HL-60 (cell line): ENCODE measurements around the gene COL23A1.

Source experiments
- DNase-seq, 2 experiments: peaks; one replicate each; pipeline ENCODE4 v3.0.0-alpha.2; 2010 to 2020; ENCODE audit warnings: low read depth in 1 of 2, low spot score in 1 of 2
- H3K27ac ChIP-seq: fragments of 250-450 bp; sonication (Bioruptor Pico); replicated peaks from 2 replicates; pipeline ENCODE4 v1.5.1; 2020; ENCODE audit warnings: mild to moderate bottlenecking, moderate library complexity
- H3K27me3 ChIP-seq: fragments of 250-450 bp; sonication (Bioruptor Pico); 2 replicates; pipeline ENCODE4 v1.5.1; 2021; ENCODE audit warnings: mild to moderate bottlenecking, moderate library complexity; ENCODE audit not compliant: insufficient read depth, poor library complexity, severe bottlenecking
- H3K4me3 ChIP-seq: replicated peaks from 2 replicates; pipeline ENCODE4 v1.5.1; 2011; ENCODE audit warnings: mild to moderate bottlenecking, control low read depth, low read length; ENCODE audit not compliant: insufficient read depth
- CTCF ChIP-seq: IDR thresholded peaks from one replicate; pipeline ENCODE4 v1.5.1; 2011; ENCODE audit warnings: low read length, control low read depth, inconsistent platforms; ENCODE audit not compliant: insufficient read depth
- GABPA ChIP-seq: IDR thresholded peaks from 2 replicates; pipeline ENCODE4 v1.6.1; 2012; ENCODE audit warnings: low read depth
- POLR2AphosphoS5 ChIP-seq: IDR thresholded peaks from 2 replicates; pipeline ENCODE4 v1.6.1; 2012; ENCODE audit warnings: low read depth
- SPI1 ChIP-seq: IDR thresholded peaks from 2 replicates; pipeline ENCODE4 v1.6.1; 2012; ENCODE audit warnings: low read depth, mild to moderate bottlenecking, borderline replicate concordance
- TF ChIP-seq, protein P1 (sequence below): IDR thresholded peaks from 2 replicates; pipeline ENCODE4 v1.6.1; 2012; ENCODE audit warnings: low read depth; ENCODE audit not compliant: insufficient replicate concordance

Gene COL23A1

GRCh38 chr5:178196986-178197385 lies 393.2 kb downstream of the COL23A1 start:
- TF ChIP-seq CTCF: no peak
- TF ChIP-seq, protein P1, sequence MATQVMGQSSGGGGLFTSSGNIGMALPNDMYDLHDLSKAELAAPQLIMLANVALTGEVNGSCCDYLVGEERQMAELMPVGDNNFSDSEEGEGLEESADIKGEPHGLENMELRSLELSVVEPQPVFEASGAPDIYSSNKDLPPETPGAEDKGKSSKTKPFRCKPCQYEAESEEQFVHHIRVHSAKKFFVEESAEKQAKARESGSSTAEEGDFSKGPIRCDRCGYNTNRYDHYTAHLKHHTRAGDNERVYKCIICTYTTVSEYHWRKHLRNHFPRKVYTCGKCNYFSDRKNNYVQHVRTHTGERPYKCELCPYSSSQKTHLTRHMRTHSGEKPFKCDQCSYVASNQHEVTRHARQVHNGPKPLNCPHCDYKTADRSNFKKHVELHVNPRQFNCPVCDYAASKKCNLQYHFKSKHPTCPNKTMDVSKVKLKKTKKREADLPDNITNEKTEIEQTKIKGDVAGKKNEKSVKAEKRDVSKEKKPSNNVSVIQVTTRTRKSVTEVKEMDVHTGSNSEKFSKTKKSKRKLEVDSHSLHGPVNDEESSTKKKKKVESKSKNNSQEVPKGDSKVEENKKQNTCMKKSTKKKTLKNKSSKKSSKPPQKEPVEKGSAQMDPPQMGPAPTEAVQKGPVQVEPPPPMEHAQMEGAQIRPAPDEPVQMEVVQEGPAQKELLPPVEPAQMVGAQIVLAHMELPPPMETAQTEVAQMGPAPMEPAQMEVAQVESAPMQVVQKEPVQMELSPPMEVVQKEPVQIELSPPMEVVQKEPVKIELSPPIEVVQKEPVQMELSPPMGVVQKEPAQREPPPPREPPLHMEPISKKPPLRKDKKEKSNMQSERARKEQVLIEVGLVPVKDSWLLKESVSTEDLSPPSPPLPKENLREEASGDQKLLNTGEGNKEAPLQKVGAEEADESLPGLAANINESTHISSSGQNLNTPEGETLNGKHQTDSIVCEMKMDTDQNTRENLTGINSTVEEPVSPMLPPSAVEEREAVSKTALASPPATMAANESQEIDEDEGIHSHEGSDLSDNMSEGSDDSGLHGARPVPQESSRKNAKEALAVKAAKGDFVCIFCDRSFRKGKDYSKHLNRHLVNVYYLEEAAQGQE: no peak
- no peak for TF ChIP-seq GABPA
- TF ChIP-seq POLR2AphosphoS5: no peak
- TF ChIP-seq SPI1: no peak
- no peak overlapping the region for H3K27ac ChIP-seq
- no peak overlapping the region for H3K4me3 ChIP-seq
- no peak for DNase-seq
- H3K27me3 ChIP-seq: no peaks in the 10 kb centered on the region

- DNase-seq: no peak
- TF ChIP-seq GABPA (no peak), CTCF (no peak), SPI1 (no peak), POLR2AphosphoS5 (no peak)
- TF ChIP-seq, protein P1: no peak
These were observed 393.8 kb downstream of the COL23A1 start for GRCh38 chr5:178196281-178196812.

GRCh38 chr5:178194026-178194425 lies 396.2 kb downstream of the COL23A1 start:
- Histone ChIP-seq H3K27me3 (no peaks in the 10 kb centered on the region), H3K27ac (peak overlapping the region; percentile 42)

More at GRCh38 chr5:178196281-178196812, 393.8 kb downstream of the COL23A1 start:
- Histone ChIP-seq H3K27ac (no peak overlapping the region), H3K27me3 (no peaks in the 10 kb centered on the region), H3K4me3 (no peak overlapping the region)

More at GRCh38 chr5:178194026-178194425, 396.2 kb downstream of the COL23A1 start:
- peak in 1 of 2 experiments; percentile 87 for DNase-seq
- TF ChIP-seq CTCF: no peak
- 0 out of 2 replicates have a peak, but pooled peaks have one; percentile 26 for TF ChIP-seq POLR2AphosphoS5
- TF ChIP-seq SPI1: peak; percentile 60; the same call in 1 of the 2 replicates
- TF ChIP-seq, protein P1: no peak
- no peak for TF ChIP-seq GABPA
- no peak overlapping the region for H3K4me3 ChIP-seq
